ENCODE results near the gene PSMB8. TPM values are rescaled to one million over a fixed set of nuclear protein-coding genes. Genes with fewer than 3 reads are reported as not detected.

PSMB8 gene
- total RNA-seq, 1 experiment from 2014 or later, result 31.6 TPM

DNA sequence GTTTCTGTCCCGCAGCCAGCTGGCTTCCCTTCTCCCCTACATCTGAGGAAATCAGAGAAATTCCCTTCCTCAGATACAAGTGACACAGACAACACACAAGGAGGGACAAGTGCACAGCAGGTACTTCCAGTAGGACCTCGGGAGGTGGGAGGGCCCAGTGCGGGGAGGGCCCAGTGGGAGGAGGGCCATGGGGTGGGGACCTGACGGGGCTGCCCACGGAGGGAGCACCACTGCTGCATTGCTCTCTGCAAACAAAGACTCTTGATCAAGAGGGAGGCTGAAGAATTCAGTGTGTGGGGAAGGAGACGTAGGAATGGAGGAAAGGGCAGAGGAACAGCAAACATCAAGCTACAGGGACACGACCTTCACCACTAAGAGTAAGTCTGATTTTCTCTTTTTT, 14.4 kb downstream of the PSMB8 start:
- Histone ChIP-seq H3K9me3 (ENCODE audit: low read length) (no peaks in the 10 kb centered on the region), H3K79me2 (ENCODE audit: low read length) (no peaks in the 10 kb centered on the region), H3K27ac (ENCODE audit: low read length) (no peak overlapping the region), H3K4me1 (ENCODE audit: insufficient read depth, low read length) (no peaks in the 10 kb centered on the region), H3F3A (ENCODE audit: low read length, unreplicated experiment) (no peaks in the 10 kb centered on the region), H2AFZ (ENCODE audit: low read length) (no peak overlapping the region), H3K4me3 (ENCODE audit: low read length) (no peak overlapping the region), H3K36me3 (ENCODE audit: low read depth, low read length) (peaks cover 14% of the 10 kb centered on the region), H3K27me3 (ENCODE audit: low read length) (no peaks in the 10 kb centered on the region), H4K20me1 (ENCODE audit: low read length) (no peaks in the 10 kb centered on the region), H3K9me2 (replicated peaks; ENCODE audit: low read length) (no peaks in the 10 kb centered on the region), H3K4me2 (ENCODE audit: low read length) (no peak overlapping the region), H3K9ac (ENCODE audit: low read length) (no peak overlapping the region)
- ChIA-PET POLR2A (ENCODE audit: unreplicated experiment) (no interaction called here), CTCF (no interaction called here)
- TF ChIP-seq EZH2phosphoT487 (IDR thresholded peaks at IDR 0.05; ENCODE audit: borderline replicate concordance, low read length) (no peak), EZH2 (IDR thresholded peaks at IDR 0.05; ENCODE audit: low read length, unreplicated experiment) (no peak)
- TF ChIP-seq, protein P1, sequence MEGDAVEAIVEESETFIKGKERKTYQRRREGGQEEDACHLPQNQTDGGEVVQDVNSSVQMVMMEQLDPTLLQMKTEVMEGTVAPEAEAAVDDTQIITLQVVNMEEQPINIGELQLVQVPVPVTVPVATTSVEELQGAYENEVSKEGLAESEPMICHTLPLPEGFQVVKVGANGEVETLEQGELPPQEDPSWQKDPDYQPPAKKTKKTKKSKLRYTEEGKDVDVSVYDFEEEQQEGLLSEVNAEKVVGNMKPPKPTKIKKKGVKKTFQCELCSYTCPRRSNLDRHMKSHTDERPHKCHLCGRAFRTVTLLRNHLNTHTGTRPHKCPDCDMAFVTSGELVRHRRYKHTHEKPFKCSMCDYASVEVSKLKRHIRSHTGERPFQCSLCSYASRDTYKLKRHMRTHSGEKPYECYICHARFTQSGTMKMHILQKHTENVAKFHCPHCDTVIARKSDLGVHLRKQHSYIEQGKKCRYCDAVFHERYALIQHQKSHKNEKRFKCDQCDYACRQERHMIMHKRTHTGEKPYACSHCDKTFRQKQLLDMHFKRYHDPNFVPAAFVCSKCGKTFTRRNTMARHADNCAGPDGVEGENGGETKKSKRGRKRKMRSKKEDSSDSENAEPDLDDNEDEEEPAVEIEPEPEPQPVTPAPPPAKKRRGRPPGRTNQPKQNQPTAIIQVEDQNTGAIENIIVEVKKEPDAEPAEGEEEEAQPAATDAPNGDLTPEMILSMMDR (conservative IDR thresholded peaks at IDR 0.05; ENCODE audit: low read depth, low read length), result no peak
- no TSS peak for BruUV-seq (replicated peaks)
- ATAC-seq (no peak), DNase-seq (no peak)
- intact Hi-C loops (cut with micrococcal nuclease), result no loop called here

DNA sequence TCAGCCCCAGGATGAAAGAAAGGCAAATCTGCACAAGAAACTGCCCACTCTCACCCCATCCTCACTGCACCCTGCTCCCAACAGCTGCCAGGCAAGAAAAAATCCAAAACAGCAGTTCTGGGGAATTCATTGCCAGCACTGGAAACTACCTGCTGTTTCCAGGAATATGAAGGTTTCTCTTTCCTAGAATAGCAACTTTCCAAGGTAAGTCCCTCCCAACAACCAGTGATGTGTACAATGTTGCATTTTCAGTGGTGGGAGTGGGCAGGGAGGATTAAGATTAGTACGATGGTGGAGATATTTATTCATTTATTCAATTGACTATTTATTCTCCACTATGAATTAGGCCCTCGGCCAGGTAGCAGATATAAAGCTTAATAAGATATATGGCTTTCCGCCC, 16.8 kb downstream of the PSMB8 start:
- H3K9me3 ChIP-seq (ENCODE audit: low read length), result no peaks in the 10 kb centered on the region
- CTCF ChIA-PET, result interaction anchor here (1.6 kb wide), 1 partner anchor 11 kb away, joined by 10 read pairs; the partner anchor contains the start of gene TAP2
- H3K9me2 ChIP-seq (replicated peaks; ENCODE audit: low read length), result no peaks in the 10 kb centered on the region
- no peak overlapping the region for H3K9ac ChIP-seq (ENCODE audit: low read length)
- intact Hi-C loops (cut with micrococcal nuclease), result no loop called here
- H3K79me2 ChIP-seq (ENCODE audit: low read length), result no peaks in the 10 kb centered on the region
- no peak overlapping the region for H3K4me2 ChIP-seq (ENCODE audit: low read length)
- no peaks in the 10 kb centered on the region for H3K4me1 ChIP-seq (ENCODE audit: insufficient read depth, low read length)
- no peak overlapping the region for H3K27ac ChIP-seq (ENCODE audit: low read length)
- ATAC-seq (no peak), DNase-seq (no peak)
- H3K4me3 ChIP-seq (ENCODE audit: low read length), result no peak overlapping the region
- BruUV-seq (replicated peaks), result no TSS peak
- peaks cover 11% of the 10 kb centered on the region for H3K36me3 ChIP-seq (ENCODE audit: low read depth, low read length)
- H3K27me3 ChIP-seq (ENCODE audit: low read length), result no peaks in the 10 kb centered on the region
- POLR2A ChIA-PET (ENCODE audit: unreplicated experiment), result no interaction called here
- no peaks in the 10 kb centered on the region for H3F3A ChIP-seq (ENCODE audit: low read length, unreplicated experiment)
- H2AFZ ChIP-seq (ENCODE audit: low read length), result no peak overlapping the region
- no peaks in the 10 kb centered on the region for H4K20me1 ChIP-seq (ENCODE audit: low read length)
- TF ChIP-seq EZH2phosphoT487 (IDR thresholded peaks at IDR 0.05; ENCODE audit: borderline replicate concordance, low read length) (no peak), EZH2 (IDR thresholded peaks at IDR 0.05; ENCODE audit: low read length, unreplicated experiment) (no peak)
- TF ChIP-seq, protein P1 (conservative IDR thresholded peaks at IDR 0.05; ENCODE audit: low read depth, low read length), result no peak

DNA sequence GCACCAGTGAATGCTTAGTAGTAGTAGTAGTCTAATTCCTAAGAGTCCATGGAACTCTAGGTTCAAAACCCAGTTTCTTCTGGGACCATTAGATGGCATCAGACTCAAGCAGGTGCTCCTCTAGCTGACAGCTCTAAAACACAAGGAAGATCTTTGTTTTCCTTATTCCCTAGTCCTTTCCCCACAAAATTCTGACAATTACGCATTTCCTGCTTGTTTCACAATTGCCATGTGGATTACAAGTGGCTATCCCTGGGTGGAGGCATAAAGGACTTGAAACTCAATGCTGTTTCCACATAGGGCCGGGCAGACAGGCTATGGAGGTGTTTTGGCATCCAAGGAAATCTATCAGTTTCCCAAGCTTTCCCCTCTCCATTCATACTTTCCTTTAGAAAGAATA, 17.9 kb downstream of the PSMB8 start:
- Histone ChIP-seq H2AFZ (ENCODE audit: low read length) (no peak overlapping the region), H3F3A (ENCODE audit: low read length, unreplicated experiment) (no peaks in the 10 kb centered on the region), H3K4me1 (ENCODE audit: insufficient read depth, low read length) (no peaks in the 10 kb centered on the region), H4K20me1 (ENCODE audit: low read length) (no peaks in the 10 kb centered on the region), H3K4me2 (ENCODE audit: low read length) (no peak overlapping the region), H3K27me3 (ENCODE audit: low read length) (no peaks in the 10 kb centered on the region), H3K9me3 (ENCODE audit: low read length) (no peaks in the 10 kb centered on the region), H3K36me3 (ENCODE audit: low read depth, low read length) (peaks cover 5% of the 10 kb centered on the region), H3K9ac (ENCODE audit: low read length) (no peak overlapping the region), H3K79me2 (ENCODE audit: low read length) (no peaks in the 10 kb centered on the region), H3K9me2 (replicated peaks; ENCODE audit: low read length) (no peaks in the 10 kb centered on the region), H3K4me3 (ENCODE audit: low read length) (no peak overlapping the region), H3K27ac (ENCODE audit: low read length) (no peak overlapping the region)
- no TSS peak for BruUV-seq (replicated peaks)
- DNase-seq (peak; percentile 54), ATAC-seq (peak; percentile 77)
- ChIA-PET POLR2A (ENCODE audit: unreplicated experiment) (interaction anchor here (1.0 kb wide), 1 partner anchor 12 kb away, joined by 5 read pairs; the partner anchor contains the start of gene TAP2), CTCF (interaction anchor here (0.5 to 1.6 kb wide), 4 partner anchors 12 to 286 kb away, joined by 3 to 15 read pairs (median 6); partner anchors contain the start of gene TAP2)
- intact Hi-C loops (cut with micrococcal nuclease), result loop anchor here (1.0 kb wide), 1 partner anchor 42 kb away; no protein-coding TSS in a partner anchor
- TF ChIP-seq EZH2 (IDR thresholded peaks at IDR 0.05; ENCODE audit: low read length, unreplicated experiment), result no peak
- TF ChIP-seq, protein P1 (conservative IDR thresholded peaks at IDR 0.05; ENCODE audit: low read depth, low read length), result peak; percentile 60
